Measurements from ENCODE around the gene MAFG. TPM values are rescaled to one million over a fixed set of nuclear protein-coding genes. Genes with fewer than 3 reads are reported as not detected.

The MAFG gene
- total and polyA plus RNA-seq, 3 experiments from 2014 or later, result 2.5 to 34.7 (median 28.4) TPM

DNA sequence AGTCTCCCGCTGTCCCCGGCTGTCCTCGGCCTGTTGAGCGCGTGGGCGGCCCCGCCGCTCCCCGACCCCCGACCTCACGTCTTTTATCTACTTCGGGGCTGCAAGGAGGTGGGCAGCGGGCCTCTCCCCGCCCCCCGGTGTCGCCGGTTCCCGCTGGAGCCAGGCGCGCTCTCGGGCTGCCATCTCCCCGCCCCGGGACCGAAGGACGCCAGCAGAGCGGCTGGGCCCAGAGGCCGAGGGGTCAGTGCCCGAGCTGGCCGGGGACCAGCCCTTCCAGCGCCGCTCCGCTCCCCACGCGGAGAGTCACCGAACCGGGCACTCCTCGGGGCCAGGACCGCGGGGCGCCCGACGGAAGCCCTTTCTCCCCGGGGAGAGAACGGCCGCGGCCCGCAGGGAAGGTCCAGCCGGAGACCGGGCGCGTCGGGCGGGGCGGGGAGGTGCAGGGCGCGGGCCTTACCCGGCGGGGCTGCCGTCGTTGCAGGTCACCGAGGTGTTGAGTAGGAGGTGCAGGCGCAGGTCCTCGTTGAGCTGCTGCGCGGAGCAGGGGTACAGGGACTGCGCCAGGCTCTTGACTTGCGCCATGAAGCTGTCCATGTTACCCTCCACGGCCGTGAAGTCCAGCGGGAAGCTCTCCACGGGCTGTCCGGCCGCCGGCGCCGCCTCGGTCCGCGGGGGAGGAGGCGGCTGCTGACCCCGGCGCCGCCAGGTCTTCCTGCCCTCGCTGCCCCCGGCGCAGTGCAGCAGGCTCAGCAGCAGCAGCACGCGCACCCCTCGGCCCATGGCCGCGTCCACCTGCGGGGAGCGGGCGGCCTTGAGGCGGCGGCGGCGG lies 32.8 kb upstream of the MAFG start:
- H3K4me1 ChIP-seq (ENCODE audit: insufficient read depth, low read length), result no peaks in the 10 kb centered on the region
- ChIA-PET POLR2A (interaction anchor here (1.1 to 2.4 kb wide), 5 partner anchors 8 to 138 kb away, joined by 3 to 12 read pairs (median 5); partner anchors contain the start of genes CENPX, DCXR and LRRC45), CTCF (interaction anchor here (0.9 to 4.8 kb wide), 20 partner anchors 8 to 225 kb away, joined by 3 to 83 read pairs (median 5); partner anchors contain the start of genes CENPX, DCXR and LRRC45)
- Mint-ChIP-seq H3K36me3 (no peaks in the 10 kb centered on the region), H3K9me3 (no peaks in the 10 kb centered on the region), H3K27ac (no peak overlapping the region), H3K4me3 (peak overlapping the region in 1 of 7 donors; percentile 34), H3K4me1 (peaks cover 6 to 21% (median 7%) of the 10 kb centered on the region in 3 donors), H3K27me3 (peaks cover 23 to 33% of the 10 kb centered on the region in 2 donors)
- H3K36me3 ChIP-seq (ENCODE audit: insufficient read depth, low read length), result no peaks in the 10 kb centered on the region
- H3K4me3 ChIP-seq (ENCODE audit: low read length), result no peak overlapping the region
- H3K27me3 ChIP-seq (ENCODE audit: insufficient read depth, low read length, poor library complexity, severe bottlenecking), result peaks cover 13% of the 10 kb centered on the region
- no peak for DNase-seq
- H3K9me3 ChIP-seq (ENCODE audit: low read length), result no peaks in the 10 kb centered on the region
- peak overlapping the region; percentile 16 for H3K27ac ChIP-seq (ENCODE audit: low read depth, low read length)

DNA sequence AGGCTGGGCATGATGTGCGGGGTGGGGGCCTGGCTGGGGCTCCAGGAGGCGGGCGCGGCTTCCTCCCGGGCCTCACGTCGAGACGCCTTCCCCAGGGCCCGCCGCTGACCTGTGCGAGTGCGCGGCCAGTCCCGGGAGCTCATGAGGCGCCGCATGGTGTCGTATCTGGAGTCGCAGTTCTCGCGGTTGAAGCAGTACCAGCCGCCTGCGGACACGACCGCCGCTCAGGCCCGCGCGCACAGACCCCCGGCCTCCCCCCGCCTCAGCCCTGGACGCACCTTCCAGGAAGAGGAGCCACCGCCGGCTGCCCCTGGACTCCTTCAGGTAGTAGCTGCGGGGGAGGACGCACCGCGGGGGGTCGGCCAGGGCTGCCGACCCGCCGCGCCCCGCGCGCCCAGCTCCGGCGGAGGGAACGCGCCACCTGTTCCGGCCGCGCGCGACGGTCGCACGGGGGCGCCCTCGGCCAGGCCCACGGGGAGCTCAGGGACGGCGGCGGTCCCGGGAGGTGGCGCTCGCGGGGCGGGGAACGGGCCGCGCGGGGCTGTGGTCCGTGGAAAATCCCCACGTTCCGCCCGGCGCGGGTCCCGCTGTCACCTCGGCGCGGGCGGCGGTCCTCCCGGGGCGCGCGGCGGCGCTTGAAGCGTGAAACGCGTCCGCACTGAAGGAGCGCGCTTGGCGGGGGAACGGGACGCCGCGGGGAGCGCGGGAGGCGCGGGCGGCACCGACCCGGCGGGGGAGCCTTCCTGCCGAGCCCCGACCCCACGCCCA lies 32.0 kb upstream of the MAFG start:
- H3K4me3 Mint-ChIP-seq, result peak overlapping the region in 1 of 7 donors; percentile 43
- H3K27ac ChIP-seq (ENCODE audit: low read depth, low read length), result peak overlapping the region; percentile 16
- no peak overlapping the region for H3K4me3 ChIP-seq (ENCODE audit: low read length)
- ChIA-PET CTCF (interaction anchor here (0.7 to 4.8 kb wide), 34 partner anchors 9 to 246 kb away, joined by 3 to 83 read pairs (median 4); partner anchors contain the start of genes ARHGDIA, CENPX, DCXR and GPS1), POLR2A (interaction anchor here (0.6 to 2.4 kb wide), 7 partner anchors 9 to 139 kb away, joined by 3 to 12 read pairs (median 5); partner anchors contain the start of genes CENPX, DCXR and LRRC45)
- H3K36me3 ChIP-seq (ENCODE audit: insufficient read depth, low read length), result no peaks in the 10 kb centered on the region
- no peaks in the 10 kb centered on the region for H3K4me1 ChIP-seq (ENCODE audit: insufficient read depth, low read length)
- no peaks in the 10 kb centered on the region for H3K9me3 ChIP-seq (ENCODE audit: low read length)
- H3K9me3 Mint-ChIP-seq, result no peaks in the 10 kb centered on the region
- peaks cover 6 to 18% (median 7%) of the 10 kb centered on the region in 3 donors for H3K4me1 Mint-ChIP-seq
- peaks cover 23 to 29% of the 10 kb centered on the region in 2 donors for H3K27me3 Mint-ChIP-seq
- peak; percentile 80 to 86 (median 82) for DNase-seq
- no peak overlapping the region for H3K27ac Mint-ChIP-seq
- H3K36me3 Mint-ChIP-seq, result no peaks in the 10 kb centered on the region
- H3K27me3 ChIP-seq (ENCODE audit: insufficient read depth, low read length, poor library complexity, severe bottlenecking), result peaks cover 13% of the 10 kb centered on the region

DNA sequence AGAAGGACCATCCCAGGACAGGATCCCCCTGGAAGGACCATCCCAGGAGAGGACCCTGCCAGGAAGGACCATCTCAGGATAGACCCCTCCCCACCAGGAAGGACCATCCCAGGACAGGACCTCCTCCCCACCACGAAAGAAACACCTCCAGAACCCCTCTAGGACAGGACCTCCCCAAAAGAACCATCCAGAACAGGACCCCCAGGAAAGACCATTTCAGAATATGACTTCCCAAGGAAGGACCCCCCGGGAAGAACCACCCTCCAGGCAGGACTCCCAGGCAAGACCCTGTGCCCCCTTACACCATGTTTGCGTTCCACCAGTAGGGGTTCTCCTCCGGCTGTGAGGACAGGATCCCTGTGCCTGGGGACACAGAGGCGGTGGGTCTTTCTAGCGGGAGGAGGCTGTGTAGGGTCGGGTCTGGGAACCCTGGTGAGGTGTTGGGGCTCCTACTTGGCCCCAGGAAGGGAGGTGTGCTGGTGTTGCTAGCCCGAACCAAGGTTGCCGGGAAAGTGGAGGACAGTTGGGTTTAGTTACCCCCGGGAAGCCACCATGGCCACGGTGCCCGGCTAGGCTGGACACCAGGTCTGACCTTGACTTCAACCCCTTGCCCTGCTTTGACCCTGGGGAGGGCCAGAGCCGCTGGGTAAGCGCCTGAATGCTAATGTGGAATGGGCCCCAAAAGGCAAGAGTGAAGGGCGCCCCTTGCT lies 31.3 kb upstream of the MAFG start:
- ChIA-PET POLR2A (interaction anchor here (0.6 to 2.4 kb wide), 7 partner anchors 10 to 140 kb away, joined by 3 to 12 read pairs (median 5); partner anchors contain the start of genes CENPX, DCXR and LRRC45), CTCF (interaction anchor here (0.7 to 4.8 kb wide), 32 partner anchors 8 to 247 kb away, joined by 3 to 83 read pairs (median 4); partner anchors contain the start of genes ARHGDIA, CENPX, DCXR and GPS1)
- no peaks in the 10 kb centered on the region for H3K36me3 Mint-ChIP-seq
- peaks cover 21 to 25% of the 10 kb centered on the region in 2 donors for H3K27me3 Mint-ChIP-seq
- peaks cover 4 to 11% (median 5%) of the 10 kb centered on the region in 3 donors for H3K4me1 Mint-ChIP-seq
- H3K36me3 ChIP-seq (ENCODE audit: insufficient read depth, low read length), result no peaks in the 10 kb centered on the region
- DNase-seq, result no peak
- H3K9me3 Mint-ChIP-seq, result no peaks in the 10 kb centered on the region
- H3K4me3 ChIP-seq (ENCODE audit: low read length), result no peak overlapping the region
- H3K9me3 ChIP-seq (ENCODE audit: low read length), result no peaks in the 10 kb centered on the region
- no peak overlapping the region for H3K27ac ChIP-seq (ENCODE audit: low read depth, low read length)
- H3K27ac Mint-ChIP-seq, result peak overlapping the region in 1 of 8 donors; percentile 40
- peaks cover 13% of the 10 kb centered on the region for H3K27me3 ChIP-seq (ENCODE audit: insufficient read depth, low read length, poor library complexity, severe bottlenecking)
- H3K4me1 ChIP-seq (ENCODE audit: insufficient read depth, low read length), result no peaks in the 10 kb centered on the region
- H3K4me3 Mint-ChIP-seq, result peak overlapping the region; percentile 41 to 59 (median 45)

DNA sequence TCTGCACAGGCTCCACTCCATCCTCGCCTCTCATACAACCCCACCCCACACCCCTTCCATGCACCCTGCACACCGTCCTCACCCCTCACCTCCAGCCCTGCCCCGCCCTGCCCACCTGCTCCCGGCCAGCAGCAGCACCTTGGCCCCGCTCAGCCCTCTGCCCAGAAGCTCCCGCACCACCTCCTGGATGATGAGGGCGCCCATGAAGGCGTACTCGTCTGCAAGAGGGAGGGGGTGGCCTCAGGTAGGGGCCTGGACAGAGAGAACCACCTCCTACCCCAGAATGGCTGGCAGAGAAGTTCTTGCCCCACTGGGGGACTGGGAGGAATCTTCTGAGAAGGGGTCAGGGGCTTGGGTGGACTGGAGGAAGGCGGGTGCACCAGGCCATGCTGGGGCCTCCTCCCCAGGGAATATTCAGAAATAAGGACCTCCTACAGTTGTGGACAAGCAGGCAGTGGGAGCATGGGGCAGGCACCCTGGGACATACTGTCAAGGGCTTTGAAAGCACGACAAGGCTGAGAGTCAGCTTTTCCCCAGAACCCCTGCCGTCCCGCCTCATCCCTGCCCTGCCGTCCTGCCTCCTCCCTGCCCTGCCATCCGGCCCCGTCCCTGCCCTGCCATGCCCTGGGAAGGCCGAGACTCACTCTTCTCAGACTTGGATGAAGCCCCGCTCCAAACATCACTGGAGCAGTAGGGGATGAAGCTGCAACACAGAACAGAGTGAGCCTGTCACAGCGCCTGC lies 30.3 kb upstream of the MAFG start:
- no peaks in the 10 kb centered on the region for H3K36me3 ChIP-seq (ENCODE audit: insufficient read depth, low read length)
- no peak overlapping the region for H3K27ac ChIP-seq (ENCODE audit: low read depth, low read length)
- H3K4me1 Mint-ChIP-seq, result peaks cover 0 to 4% (median 0%) of the 10 kb centered on the region in 3 donors
- no peak overlapping the region for H3K4me3 ChIP-seq (ENCODE audit: low read length)
- H3K36me3 Mint-ChIP-seq, result no peaks in the 10 kb centered on the region
- CTCF ChIA-PET, result interaction anchor here (1.7 kb wide), 1 partner anchor 72 kb away, joined by 4 read pairs; no protein-coding TSS in a partner anchor
- peaks cover 12 to 22% of the 10 kb centered on the region in 2 donors for H3K27me3 Mint-ChIP-seq
- H3K27me3 ChIP-seq (ENCODE audit: insufficient read depth, low read length, poor library complexity, severe bottlenecking), result peaks cover 13% of the 10 kb centered on the region
- POLR2A ChIA-PET, result no interaction called here
- H3K4me3 Mint-ChIP-seq, result peak overlapping the region in 2 of 7 donors; percentile 36 to 60
- DNase-seq, result no peak
- H3K9me3 ChIP-seq (ENCODE audit: low read length), result no peaks in the 10 kb centered on the region
- no peaks in the 10 kb centered on the region for H3K4me1 ChIP-seq (ENCODE audit: insufficient read depth, low read length)
- peak overlapping the region in 1 of 8 donors; percentile 58 for H3K27ac Mint-ChIP-seq
- H3K9me3 Mint-ChIP-seq, result no peaks in the 10 kb centered on the region

DNA sequence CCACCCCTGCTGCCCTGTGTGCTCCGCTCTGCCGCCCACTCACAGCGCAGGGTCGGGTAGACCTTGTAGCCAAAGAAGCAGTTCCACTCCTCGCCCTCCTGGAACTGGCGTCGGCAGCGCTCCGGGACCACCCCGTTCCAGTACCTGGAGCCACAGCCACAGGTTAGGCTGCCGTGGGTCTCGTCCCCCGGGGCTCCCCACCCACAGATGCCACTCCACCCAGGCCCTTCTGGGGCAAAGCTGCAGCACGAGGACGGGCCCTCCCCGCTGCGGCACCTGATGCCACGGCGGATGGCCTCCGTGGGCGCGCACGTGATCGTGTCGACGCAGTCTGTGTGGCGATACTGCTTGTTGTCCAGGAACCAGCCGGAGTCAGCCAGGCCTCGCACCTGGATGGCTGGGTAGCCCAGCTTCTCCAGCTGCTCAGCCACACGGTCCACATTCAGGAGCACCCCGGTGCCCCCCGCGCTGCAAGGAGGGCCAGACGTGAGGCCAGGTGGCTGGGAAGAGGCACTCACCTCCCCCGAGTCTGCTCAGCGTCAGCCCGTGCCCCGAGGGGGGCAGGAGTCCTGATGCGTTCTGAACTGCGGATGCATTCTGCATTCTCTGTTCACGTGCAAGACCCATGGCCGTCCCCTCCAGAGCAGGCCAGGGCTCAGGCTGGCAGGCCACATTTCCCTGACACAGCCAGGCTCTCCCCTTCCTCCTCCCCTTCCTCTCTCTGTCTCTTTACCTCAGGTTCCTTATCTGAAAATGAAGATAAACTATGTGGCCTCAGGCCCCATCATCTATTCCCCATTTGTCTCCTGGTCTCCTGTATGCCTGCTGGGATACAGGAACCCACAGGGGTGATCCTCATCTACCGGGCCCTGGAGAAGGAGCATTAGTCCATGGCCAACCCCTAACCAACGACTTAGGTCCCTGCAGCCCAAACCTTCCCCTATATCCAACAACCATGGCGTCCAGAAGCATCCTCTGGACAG lies 29.4 kb upstream of the MAFG start:
- Histone ChIP-seq H3K9me3 (ENCODE audit: low read length) (no peaks in the 10 kb centered on the region), H3K27ac (ENCODE audit: low read depth, low read length) (no peak overlapping the region), H3K4me1 (ENCODE audit: insufficient read depth, low read length) (no peaks in the 10 kb centered on the region), H3K27me3 (ENCODE audit: insufficient read depth, low read length, poor library complexity, severe bottlenecking) (peaks cover 13% of the 10 kb centered on the region), H3K4me3 (ENCODE audit: low read length) (no peak overlapping the region), H3K36me3 (ENCODE audit: insufficient read depth, low read length) (no peaks in the 10 kb centered on the region)
- no peaks in the 10 kb centered on the region for H3K9me3 Mint-ChIP-seq
- peak overlapping the region in 1 of 8 donors; percentile 58 for H3K27ac Mint-ChIP-seq
- peak overlapping the region in 2 of 7 donors; percentile 44 to 60 for H3K4me3 Mint-ChIP-seq
- peak in 1 of 5 donors; percentile 48 for DNase-seq
- peaks cover 0 to 5% (median 0%) of the 10 kb centered on the region in 3 donors for H3K4me1 Mint-ChIP-seq
- ChIA-PET CTCF (interaction anchor here (1.7 kb wide), 1 partner anchor 73 kb away, joined by 4 read pairs; no protein-coding TSS in a partner anchor), POLR2A (no interaction called here)
- H3K36me3 Mint-ChIP-seq, result no peaks in the 10 kb centered on the region
- peaks cover 8 to 17% of the 10 kb centered on the region in 2 donors for H3K27me3 Mint-ChIP-seq

DNA sequence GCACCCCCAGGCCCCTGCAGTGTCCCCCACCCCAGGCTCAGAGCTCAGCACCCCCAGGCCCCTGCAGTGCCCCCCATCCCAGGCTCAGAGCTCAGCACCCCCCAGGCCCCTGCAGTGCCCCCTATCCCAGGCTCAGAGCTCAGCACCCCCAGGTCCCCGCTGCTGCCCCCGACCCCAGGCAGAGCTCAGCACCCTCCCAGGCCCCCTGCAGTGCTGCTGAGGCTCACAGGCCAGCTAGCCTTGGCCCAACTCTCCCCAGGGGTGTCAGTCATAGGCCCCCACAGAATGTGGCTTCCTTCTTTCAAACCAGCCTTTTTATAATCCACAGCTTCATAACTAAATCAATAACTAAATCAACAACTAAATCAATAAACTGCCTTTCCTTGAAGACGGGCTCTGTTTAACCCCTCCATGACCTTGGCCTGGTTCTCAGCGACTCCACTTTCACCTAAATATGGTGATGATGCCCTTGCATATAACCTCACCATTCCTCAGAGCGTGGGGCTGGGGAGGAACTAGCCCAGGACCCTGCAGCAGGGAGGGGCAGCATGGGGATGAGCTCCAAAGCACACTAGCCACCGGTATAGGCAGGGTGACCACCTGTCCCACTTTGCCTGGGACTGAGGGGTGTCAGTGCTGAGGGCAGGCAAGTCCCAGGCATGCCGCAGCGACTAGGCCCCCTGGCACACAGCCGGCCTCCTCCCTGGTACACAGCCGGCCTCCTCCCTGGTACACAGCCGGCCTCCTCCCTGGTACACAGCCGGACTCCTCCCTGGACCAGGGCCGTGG lies 28.4 kb upstream of the MAFG start:
- peaks cover 8 to 17% of the 10 kb centered on the region in 2 donors for H3K27me3 Mint-ChIP-seq
- POLR2A ChIA-PET, result no interaction called here
- no peaks in the 10 kb centered on the region for H3K4me1 ChIP-seq (ENCODE audit: insufficient read depth, low read length)

More for the DNA sequence above, 28.4 kb upstream of the MAFG start:
- Histone ChIP-seq H3K27ac (ENCODE audit: low read depth, low read length) (no peak overlapping the region), H3K36me3 (ENCODE audit: insufficient read depth, low read length) (no peaks in the 10 kb centered on the region), H3K27me3 (ENCODE audit: insufficient read depth, low read length, poor library complexity, severe bottlenecking) (peaks cover 13% of the 10 kb centered on the region), H3K4me3 (ENCODE audit: low read length) (no peak overlapping the region), H3K9me3 (ENCODE audit: low read length) (no peaks in the 10 kb centered on the region)
- Mint-ChIP-seq H3K4me3 (no peak overlapping the region), H3K27ac (no peak overlapping the region), H3K36me3 (no peaks in the 10 kb centered on the region), H3K9me3 (no peaks in the 10 kb centered on the region), H3K4me1 (peaks cover 0 to 7% (median 0%) of the 10 kb centered on the region in 3 donors)
- DNase-seq, result no peak
- CTCF ChIA-PET, result interaction anchor here (1.7 kb wide), 1 partner anchor 66 kb away, joined by 5 read pairs; no protein-coding TSS in a partner anchor
